ENCODE results near the gene RNASEH2A.

The RNASEH2A gene

DNA sequence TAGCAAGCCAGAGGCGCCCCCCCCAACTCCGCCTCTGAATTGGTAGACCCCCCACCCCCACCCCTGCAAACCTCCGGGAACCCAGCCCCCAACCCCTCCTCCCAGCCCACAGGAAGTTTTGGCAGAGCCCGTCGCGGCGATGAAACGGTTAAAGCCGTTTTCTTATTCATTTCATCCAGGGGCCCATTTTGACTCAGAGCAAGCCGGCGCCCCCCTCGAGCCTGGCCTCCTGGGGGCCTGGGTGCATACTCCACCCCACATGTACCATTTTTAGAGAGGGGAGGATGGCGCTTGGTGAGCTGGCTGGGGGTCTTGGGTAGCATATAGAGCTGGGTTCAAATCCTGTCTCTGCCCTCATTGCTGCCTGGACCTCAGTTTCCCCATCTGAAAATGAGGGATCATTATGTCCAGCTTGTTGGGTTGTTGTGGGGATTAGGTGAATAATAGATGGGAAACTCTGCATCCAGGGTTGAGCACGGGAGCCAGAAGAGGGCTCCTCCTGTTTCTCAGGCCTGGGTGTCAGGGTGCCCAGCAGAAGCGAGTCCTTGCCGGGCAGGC is 23.0 kb upstream of the RNASEH2A start:
- DNase-seq (ENCODE audit: low read depth) = no peak

DNA sequence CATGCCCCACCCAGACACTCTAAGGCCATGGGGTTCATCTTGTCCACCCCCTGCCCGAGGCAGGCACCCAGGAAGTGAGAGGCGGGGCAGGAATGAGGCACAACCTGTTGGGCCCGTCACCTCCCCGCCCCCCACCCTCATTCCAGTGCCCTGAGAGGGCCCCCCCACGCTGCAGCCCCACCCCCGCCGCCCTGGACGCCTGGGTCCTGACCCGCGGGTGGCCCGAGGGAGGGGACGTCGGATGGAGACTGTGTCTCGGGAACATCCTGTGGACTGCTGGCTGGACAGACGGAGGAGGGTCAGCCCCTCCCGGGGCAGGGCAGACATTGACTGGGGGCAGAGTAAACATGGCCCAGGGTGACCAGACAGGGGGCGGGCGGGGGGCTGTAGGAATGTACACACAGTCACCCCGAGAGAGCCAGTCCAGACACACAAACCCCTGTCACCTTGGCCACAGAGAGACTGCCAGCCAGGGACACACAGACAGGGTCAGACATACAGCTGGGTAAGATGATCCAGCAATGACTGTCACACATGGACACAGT is 22.5 kb upstream of the RNASEH2A start:
- DNase-seq (ENCODE audit: low read depth) = no peak

DNA sequence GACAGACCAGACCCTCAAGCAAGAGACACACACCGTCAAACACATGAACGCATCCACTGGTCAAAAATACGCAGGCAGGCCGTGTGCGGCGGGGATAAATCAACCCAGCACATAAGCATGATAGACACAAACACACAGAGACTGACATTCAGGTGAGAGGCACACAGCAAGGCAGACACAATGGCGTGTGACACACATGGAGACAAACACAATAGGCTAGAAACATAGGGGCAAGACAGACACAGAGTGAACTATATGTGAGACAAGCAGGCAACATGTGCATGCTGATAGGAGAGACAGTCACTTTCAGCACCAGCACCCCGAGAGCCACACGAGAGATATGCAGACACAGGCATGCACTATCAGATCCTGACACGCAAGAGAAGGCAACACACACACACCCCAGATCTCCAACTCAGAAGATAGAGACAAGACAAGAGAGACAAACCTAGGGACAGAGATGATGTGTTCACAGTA is 22.0 kb upstream of the RNASEH2A start:
- no peak for DNase-seq (ENCODE audit: low read depth)

DNA sequence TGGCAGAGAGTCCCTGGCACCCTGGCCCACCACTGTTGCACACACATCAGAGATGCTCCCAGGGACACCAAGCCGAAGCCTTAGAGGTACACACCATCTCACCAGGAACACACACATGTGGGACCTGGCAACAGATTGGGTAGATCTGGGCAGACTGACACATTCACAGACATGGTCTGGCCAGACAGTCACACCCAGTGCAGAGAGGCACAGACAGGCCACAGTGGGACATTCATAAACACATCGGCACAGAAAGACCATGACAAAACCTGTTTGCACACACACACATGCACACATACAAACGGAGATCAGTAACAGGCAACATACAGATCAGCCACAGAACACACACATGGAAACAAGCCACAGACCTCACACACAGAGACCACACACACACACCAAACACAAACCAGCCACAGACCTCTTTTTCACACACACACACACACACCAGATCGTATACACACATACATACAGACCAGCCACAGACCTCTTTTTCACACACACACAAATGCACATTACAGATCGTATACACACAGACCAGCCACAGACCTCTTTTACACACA is 21.4 kb upstream of the RNASEH2A start:
- DNase-seq (ENCODE audit: low read depth) = no peak

DNA sequence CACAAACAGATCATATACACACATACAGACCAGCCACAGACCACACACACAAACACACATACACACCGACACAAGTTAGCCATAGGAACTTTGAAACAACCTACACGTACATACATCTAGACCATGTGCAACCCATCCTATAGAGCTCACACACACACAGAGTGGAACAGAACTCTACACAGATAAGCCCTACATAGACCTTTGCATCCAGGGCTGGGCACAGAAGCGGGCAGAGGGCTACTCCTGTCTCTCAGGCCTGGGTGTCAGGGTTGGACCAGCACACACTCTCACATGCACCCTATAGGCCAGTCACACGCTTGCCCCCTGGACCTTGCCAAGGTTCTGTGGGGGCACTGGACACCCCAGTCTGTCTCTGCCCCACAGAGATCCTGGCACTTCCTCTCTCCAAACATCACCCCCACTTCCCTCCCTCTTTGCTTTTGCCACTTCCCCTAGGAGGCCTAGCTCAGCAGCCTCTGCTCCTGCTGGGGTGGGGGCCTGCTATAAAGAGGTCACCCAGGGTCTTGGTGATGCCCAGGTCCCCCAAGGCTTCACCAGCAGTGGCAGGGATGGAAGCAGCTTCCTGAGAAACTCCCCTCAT is 20.9 kb upstream of the RNASEH2A start:
- DNase-seq (ENCODE audit: low read depth) = no peak

DNA sequence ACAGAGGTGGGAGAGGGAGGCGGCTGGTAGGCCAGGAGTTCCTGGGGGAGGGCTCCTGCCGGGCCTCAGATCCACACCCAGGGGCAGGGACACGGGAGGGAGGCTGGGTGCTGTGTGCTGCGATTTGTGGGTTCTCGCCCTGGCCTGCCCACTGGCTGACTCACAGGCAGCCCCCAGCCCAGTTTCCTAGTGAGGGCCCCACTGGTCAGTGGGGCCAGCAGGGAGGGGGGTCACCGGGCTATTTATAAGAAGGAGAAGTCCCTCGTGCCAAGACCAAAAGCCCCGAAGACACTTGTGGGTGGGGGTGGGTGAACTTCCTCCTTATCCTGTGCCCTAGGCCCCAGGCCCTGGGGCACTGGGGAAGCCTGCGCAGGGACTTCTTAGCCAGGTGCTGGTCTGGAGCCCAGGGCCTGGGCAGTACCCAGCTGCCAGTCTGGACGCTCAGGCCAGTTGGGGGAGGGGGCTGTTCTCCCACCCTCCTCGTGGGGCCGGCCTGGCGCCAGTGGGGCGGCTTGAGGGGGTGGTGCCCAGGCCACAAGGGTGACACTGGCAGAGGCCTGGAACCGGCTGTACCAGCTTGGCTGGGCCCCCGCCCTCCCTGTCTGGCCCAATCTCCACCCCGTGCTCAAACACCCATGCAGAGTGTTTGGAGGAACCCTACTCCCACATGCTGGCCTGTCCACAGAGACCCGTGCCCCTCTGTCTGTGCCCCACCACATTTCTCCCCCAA is 20.1 kb upstream of the RNASEH2A start:
- DNase-seq (ENCODE audit: low read depth) = no peak

DNA sequence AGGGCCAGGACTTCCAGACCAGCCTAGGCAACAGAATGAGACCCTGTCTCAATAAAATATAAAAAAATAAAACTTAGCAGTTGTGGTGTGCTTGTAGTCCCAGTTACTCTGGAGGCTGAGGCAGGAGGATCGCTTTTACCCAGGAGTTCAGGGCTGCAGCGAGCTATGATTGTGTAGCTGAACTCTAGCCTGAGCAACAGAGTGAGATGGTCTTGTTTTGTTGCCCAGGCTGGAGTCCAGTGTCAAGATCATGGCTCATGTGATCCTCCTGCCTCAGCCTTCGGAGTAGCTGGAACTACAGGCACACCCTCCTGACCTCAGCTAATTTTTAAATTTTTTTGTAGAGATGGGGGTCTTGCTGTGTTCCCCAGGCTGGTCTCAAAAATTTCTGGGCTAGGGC is 19.4 kb upstream of the RNASEH2A start:
- DNase-seq (ENCODE audit: low read depth) = no peak

DNA sequence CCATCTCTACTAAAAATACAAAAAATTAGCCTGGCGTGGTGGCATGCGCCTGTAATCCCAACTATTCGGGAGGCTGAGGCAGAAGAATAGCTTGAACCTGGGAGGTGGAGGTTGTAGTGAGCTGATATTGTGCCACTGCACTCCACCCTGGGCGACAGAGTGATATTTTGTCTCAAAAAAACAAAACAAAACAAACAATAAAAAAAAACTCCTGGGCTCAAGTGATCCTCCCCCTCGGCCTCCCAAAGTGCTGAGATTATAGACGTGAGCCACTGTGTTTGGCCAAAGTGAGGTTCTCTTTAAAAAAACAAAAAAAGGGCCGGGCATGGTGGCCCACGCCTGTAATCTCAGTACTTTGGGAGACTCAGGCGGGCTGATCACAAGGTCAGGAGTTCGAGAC is 18.9 kb upstream of the RNASEH2A start:
- no peak for DNase-seq (ENCODE audit: low read depth)

DNA sequence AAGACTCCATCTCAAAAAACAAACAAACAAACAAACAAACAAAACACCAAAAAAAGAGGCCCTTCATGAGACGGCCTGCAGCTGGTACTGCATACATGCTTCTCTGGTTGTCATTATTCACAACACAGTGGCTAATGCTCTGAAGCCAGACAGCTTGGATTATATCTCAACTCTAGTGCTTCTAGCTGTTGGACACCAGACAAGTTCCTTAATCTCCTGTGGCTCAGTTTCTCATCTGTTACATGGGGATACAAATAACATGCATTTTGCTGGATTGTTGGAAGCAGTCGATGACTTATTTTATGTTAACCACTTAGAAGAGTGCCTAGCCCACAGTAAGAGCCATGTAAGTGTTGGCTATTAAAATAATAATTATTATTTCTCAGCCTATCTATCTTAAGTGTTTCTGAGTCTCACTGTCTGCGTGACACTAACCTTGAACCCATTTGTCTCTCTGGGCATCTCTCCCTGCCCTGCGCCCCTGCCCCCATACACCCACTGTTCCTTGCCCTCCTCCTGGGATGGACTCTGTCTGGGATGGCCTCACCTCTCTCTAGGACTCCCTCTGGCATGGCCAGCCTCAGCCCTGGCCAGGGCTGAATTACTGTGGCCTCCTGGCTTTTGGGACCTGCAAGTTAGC is 18.2 kb upstream of the RNASEH2A start:
- no peak for DNase-seq (ENCODE audit: low read depth)

DNA sequence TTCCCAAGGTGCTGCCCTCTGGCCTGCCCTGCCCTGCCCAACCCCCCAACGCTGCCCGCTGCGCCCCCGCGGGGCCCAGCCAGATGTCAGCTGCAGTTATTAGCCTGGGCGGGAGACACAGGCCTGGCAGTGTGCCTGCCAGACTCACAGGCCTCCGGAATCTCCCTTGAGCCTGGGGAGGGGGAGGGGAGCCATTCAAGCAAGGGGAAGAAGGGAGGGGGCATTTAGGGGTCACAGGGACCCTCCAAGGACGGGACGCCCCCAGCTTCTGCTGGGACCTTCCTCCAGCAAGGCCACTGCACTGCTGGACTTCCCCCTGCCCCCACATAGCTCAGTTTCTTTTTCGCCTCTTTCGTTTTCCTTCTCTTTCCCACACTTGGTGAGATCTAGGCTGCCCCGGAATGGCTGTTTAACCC is 17.7 kb upstream of the RNASEH2A start:
- DNase-seq (ENCODE audit: low read depth) = no peak

DNA sequence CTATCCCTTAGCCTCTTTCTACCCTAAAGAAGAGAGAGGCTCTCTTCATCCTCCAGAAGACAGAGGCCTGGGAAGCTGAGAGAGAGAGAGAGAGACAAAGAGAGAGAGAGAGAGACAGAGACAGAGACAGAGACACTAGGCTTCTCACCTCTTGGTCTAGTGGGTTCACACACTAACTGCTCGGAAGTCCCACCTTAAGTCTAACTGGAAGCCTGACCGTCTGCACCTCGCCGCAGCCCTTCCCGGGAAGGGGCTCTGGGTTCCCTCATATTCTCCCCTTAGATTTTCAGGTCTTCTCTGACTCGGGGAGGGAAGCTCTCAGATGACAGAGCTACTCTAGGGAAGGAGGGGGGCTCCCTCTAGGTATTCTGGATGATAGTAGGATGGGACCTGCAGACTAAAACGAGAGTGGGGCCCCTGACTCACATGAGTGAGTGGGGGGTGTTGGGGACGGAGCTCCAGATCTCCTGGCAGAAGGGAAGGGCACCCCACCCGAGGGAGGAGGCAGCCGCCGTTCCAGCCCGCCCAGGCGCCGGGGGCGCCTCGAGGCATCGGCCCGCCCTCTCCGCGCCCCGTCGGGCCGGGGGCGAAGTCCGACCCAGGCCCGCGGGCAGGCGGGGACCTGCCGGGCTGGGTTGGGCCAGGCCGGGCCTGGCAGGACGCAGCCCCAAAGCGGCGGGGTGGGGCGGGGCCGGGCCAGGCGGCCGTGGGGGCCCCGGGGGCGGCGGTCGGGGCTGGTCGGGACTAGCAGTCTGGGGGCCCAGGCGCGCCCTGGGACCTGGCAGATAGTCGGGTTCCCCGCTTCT is 17.1 kb upstream of the RNASEH2A start:
- no peak for DNase-seq (ENCODE audit: low read depth)

DNA sequence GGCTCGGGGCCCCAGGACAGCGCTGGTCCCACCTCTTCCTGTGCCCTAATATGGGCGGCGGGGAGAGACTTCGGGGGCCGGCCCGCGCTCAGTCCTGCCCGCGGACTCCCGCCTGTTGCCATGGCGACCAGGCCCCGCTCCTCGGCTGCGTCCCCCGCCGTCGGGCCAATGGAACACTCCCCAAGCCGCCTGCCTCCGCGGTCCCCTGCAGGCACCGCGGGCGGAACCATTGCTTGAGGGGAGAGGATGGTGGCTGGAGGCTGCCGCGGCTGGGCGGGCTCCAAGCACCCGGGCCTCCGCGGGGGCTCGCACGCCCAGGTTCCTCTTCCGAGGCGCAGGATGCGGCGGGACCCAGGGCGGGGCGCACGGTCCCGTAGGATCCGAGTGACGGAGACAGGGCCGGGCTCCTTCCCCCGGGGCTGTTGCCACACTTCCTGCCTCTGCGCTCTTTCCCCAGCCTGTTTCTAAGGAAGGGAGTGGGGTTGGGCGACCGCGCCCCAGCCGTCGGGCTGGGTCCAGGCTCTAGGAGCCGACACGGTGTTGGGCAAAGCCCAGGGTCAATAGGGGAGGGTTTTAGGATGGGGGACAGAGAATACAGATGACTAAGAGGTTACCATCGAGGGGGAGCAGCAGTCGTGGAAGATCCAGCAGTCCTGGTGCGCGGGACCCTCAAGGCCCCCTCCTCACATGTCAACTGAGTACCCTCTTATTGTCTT is 16.3 kb upstream of the RNASEH2A start:
- peak; percentile 75 for DNase-seq (ENCODE audit: low read depth)

DNA sequence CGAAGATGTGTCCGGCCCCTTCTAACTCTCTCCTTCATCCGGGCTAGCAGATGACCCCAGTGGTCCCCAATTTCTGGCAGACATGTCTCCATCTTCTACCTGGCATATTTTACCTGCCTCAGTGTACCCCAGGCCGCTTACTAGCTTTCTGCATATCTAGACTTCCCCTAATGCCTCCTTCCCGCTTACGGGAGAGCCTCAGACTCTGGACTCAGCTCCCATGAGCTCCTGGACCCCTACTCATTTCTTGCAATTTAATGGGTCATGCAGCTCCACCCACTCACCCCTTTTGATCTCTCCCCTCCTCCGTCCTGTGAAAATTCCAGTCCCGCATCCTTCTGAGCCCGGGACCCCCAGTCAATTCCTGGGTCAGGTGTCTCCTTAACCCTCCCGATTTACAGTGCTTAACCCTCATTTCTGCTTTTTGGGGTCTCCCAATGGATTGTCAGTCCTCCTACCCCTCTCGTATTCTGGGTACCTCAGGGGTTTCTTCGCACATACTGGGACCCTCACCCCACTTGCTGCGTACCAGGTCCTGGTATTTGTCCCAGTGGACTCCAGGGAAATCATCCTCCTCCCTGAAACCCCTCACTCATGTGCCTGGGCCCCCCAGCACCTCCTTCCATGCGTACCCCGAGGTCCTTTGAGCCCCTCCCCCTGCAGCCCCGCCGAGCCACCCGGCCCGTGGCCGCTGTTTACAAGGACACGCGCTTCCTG is 15.6 kb upstream of the RNASEH2A start:
- no peak for DNase-seq (ENCODE audit: low read depth)

DNA sequence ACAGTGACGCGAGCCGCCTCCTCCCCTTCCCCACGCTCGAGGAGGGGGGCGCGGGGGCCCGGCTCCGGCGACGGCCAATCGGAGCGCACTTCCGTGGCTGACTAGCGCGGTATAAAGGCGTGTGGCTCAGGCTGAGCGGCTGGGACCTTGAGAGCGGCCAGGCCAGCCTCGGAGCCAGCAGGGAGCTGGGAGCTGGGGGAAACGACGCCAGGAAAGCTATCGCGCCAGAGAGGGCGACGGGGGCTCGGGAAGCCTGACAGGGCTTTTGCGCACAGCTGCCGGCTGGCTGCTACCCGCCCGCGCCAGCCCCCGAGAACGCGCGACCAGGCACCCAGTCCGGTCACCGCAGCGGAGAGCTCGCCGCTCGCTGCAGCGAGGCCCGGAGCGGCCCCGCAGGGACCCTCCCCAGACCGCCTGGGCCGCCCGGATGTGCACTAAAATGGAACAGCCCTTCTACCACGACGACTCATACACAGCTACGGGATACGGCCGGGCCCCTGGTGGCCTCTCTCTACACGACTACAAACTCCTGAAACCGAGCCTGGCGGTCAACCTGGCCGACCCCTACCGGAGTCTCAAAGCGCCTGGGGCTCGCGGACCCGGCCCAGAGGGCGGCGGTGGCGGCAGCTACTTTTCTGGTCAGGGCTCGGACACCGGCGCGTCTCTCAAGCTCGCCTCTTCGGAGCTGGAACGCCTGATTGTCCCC is 14.9 kb upstream of the RNASEH2A start, which contains the start of gene JUNB:
Gene JUNB (plus strand): TSS at position 142 of the 706 bp plus-strand sequence. CDS start 286 bp downstream, at position 428.
- peak; percentile 97 for DNase-seq (ENCODE audit: low read depth)

DNA sequence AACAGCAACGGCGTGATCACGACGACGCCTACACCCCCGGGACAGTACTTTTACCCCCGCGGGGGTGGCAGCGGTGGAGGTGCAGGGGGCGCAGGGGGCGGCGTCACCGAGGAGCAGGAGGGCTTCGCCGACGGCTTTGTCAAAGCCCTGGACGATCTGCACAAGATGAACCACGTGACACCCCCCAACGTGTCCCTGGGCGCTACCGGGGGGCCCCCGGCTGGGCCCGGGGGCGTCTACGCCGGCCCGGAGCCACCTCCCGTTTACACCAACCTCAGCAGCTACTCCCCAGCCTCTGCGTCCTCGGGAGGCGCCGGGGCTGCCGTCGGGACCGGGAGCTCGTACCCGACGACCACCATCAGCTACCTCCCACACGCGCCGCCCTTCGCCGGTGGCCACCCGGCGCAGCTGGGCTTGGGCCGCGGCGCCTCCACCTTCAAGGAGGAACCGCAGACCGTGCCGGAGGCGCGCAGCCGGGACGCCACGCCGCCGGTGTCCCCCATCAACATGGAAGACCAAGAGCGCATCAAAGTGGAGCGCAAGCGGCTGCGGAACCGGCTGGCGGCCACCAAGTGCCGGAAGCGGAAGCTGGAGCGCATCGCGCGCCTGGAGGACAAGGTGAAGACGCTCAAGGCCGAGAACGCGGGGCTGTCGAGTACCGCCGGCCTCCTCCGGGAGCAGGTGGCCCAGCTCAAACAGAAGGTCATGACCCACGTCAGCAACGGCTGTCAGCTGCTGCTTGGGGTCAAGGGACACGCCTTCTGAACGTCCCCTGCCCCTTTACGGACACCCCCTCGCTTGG is 14.1 kb upstream of the RNASEH2A start:
- peak; percentile 80 for DNase-seq (ENCODE audit: low read depth)

DNA sequence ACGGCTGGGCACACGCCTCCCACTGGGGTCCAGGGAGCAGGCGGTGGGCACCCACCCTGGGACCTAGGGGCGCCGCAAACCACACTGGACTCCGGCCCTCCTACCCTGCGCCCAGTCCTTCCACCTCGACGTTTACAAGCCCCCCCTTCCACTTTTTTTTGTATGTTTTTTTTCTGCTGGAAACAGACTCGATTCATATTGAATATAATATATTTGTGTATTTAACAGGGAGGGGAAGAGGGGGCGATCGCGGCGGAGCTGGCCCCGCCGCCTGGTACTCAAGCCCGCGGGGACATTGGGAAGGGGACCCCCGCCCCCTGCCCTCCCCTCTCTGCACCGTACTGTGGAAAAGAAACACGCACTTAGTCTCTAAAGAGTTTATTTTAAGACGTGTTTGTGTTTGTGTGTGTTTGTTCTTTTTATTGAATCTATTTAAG is 13.5 kb upstream of the RNASEH2A start:
- no peak for DNase-seq (ENCODE audit: low read depth)

DNA sequence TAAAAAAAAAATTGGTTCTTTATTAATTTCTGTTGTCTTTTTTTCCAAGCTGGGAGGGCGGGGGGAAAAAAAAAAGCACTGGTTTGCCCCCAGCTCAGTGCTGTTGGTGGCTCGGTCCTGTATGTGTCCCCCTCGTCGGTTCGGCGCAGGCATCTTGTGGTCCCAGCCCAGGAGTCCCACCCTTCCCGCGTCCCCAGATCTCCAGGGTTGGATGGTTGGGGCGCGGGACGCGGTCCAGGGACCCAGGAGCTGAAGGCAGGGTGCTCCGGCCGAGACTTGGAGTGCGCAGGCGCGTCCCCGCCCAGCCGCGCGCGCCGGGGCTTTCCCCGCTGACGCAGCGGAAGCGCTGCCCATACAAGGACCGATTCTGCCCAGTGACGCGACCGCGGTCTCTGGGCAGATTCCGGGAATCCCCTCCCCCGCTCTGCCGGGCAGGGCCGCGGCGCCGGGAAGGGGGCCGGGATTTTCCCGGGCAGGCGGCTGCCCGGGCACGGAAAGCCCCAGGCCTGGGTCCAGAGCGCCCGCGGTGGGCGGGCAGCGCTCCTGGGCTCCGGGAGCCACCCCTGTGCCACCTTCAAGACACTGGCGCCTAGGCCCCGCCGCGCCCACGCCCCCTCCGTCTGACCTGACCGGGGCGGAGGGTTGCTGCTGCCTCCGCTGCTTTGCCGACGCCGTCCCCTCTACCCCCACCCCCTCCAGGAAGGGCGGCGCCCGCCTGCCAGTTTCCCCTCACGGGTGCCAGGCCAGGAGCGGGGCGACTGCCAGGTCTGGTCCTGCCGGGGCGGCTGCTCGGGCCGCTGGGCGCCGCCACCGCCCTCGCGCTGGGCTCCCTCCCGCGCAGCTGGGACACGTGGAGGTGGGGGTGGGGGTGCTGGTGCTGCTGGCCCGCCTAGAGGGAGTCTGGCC is 12.8 kb upstream of the RNASEH2A start:
- DNase-seq (ENCODE audit: low read depth) = peak; percentile 93

Data from stimulated activated CD4-positive, alpha-beta T cell treated with anti-CD3 and anti-CD28 coated beads, Interleukin-2, amount 100 ng/mL, for 4 hours (primary cell).